SK-N-SH treated with all-trans-retinoic acid at 6 μM for 48 hours (cell line): ENCODE measurements around the gene POLR2E.
A peak's percentile ranks its signal among the peaks of the same experiment; 100 is the strongest.

Experiments
- ATAC-seq: fragments of 200-7000 bp; cut with Tn5 transposase; 3 replicates; pipeline ENCODE4 v1.9.1; 2020; ENCODE audit warnings: mild to moderate bottlenecking, moderate library complexity
- ARNTL ChIP-seq: fragments of 450-650 bp; formaldehyde crosslinking; IDR thresholded peaks from 2 replicates; pipeline ENCODE4 v1.5.0; 2020; ENCODE audit warnings: low read depth, mild to moderate bottlenecking, moderate library complexity, borderline replicate concordance
- BACH2 ChIP-seq: fragments of 250-450 bp; sonication (Bioruptor Pico); IDR thresholded peaks from 2 replicates; pipeline ENCODE4 v1.9.0; 2021; ENCODE audit warnings: mild to moderate bottlenecking, borderline replicate concordance
- CSDC2 ChIP-seq: fragments of 250-450 bp; sonication (Bioruptor Pico); IDR thresholded peaks from 2 replicates; pipeline ENCODE4 v1.5.0; 2020; ENCODE audit warnings: mild to moderate bottlenecking, moderate library complexity
- ESRRG ChIP-seq: fragments of 250-450 bp; sonication (Bioruptor Pico); IDR thresholded peaks from 2 replicates; pipeline ENCODE4 v1.6.1; 2021; ENCODE audit warnings: mild to moderate bottlenecking
- GLIS3 ChIP-seq: fragments of 250-450 bp; sonication (Bioruptor Pico); IDR thresholded peaks from 2 replicates; pipeline ENCODE4 v1.5.0; 2020; ENCODE audit warnings: mild to moderate bottlenecking, moderate library complexity
- ISL1 ChIP-seq: fragments of 250-450 bp; sonication (Bioruptor Pico); IDR thresholded peaks from 2 replicates; pipeline ENCODE4 v2.1.2; 2022; ENCODE audit warnings: mild to moderate bottlenecking, moderate library complexity
- OSR1 ChIP-seq: fragments of 250-450 bp; sonication (Bioruptor Pico); IDR thresholded peaks from 2 replicates; pipeline ENCODE4 v1.8.0; 2022; ENCODE audit warnings: moderate library complexity, mild to moderate bottlenecking, inconsistent platforms
- PPARA ChIP-seq: fragments of 250-450 bp; sonication (Bioruptor Pico); IDR thresholded peaks from 2 replicates; pipeline ENCODE4 v1.5.0; 2020; ENCODE audit warnings: mild to moderate bottlenecking, borderline replicate concordance
- SNAI2 ChIP-seq: fragments of 250-450 bp; sonication (Bioruptor Pico); IDR thresholded peaks from 2 replicates; pipeline ENCODE4 v1.5.0; 2020; ENCODE audit warnings: mild to moderate bottlenecking, moderate library complexity
- TCF4 ChIP-seq: fragments of 250-450 bp; sonication (Bioruptor Pico); IDR thresholded peaks from 2 replicates; pipeline ENCODE4 v1.8.0; 2021; ENCODE audit warnings: mild to moderate bottlenecking, moderate library complexity, borderline replicate concordance
- TOX ChIP-seq: fragments of 250-450 bp; sonication (Bioruptor Pico); IDR thresholded peaks from 2 replicates; pipeline ENCODE4 v1.8.0; 2021; ENCODE audit warnings: mild to moderate bottlenecking, moderate library complexity, borderline replicate concordance
- ZC3H10 ChIP-seq: fragments of 250-450 bp; sonication (Bioruptor Pico); IDR thresholded peaks from 2 replicates; pipeline ENCODE4 v1.5.1; 2021; ENCODE audit warnings: mild to moderate bottlenecking, moderate library complexity
- ZFP3 ChIP-seq: fragments of 250-450 bp; sonication (Bioruptor Pico); IDR thresholded peaks from 2 replicates; pipeline ENCODE4 v1.5.0; 2020; ENCODE audit warnings: mild to moderate bottlenecking, moderate library complexity
- ZFP30 ChIP-seq: fragments of 450-650 bp; formaldehyde crosslinking; IDR thresholded peaks from 2 replicates; pipeline ENCODE4 v1.5.0; 2022; ENCODE audit warnings: mild to moderate bottlenecking, moderate library complexity
- ZNF565 ChIP-seq: fragments of 450-650 bp; formaldehyde crosslinking; conservative IDR thresholded peaks from 2 replicates; pipeline ENCODE4 v1.5.0; 2020; ENCODE audit warnings: low read depth, mild to moderate bottlenecking, moderate library complexity
- ZNF70 ChIP-seq: fragments of 450-650 bp; formaldehyde crosslinking; IDR thresholded peaks from 2 replicates; pipeline ENCODE4 v1.5.0; 2020; ENCODE audit warnings: mild to moderate bottlenecking, moderate library complexity
- ZNF8 ChIP-seq: fragments of 450-650 bp; formaldehyde crosslinking; IDR thresholded peaks from 2 replicates; pipeline ENCODE4 v1.5.0; 2020; ENCODE audit warnings: mild to moderate bottlenecking, moderate library complexity
- TF ChIP-seq, protein P1 (sequence below): fragments of 250-450 bp; sonication (Bioruptor Pico); IDR thresholded peaks from 2 replicates; pipeline ENCODE4 v1.5.1; 2020; ENCODE audit warnings: low read depth, mild to moderate bottlenecking, moderate library complexity
- TF ChIP-seq, protein P2 (sequence below): fragments of 250-450 bp; sonication (Bioruptor Pico); IDR thresholded peaks from 2 replicates; pipeline ENCODE4 v1.8.0; 2020; ENCODE audit warnings: mild to moderate bottlenecking, moderate library complexity, borderline replicate concordance
- TF ChIP-seq, protein P3 (sequence below): fragments of 250-450 bp; sonication (Bioruptor Pico); IDR thresholded peaks from 2 replicates; pipeline ENCODE4 v1.8.0; 2021; ENCODE audit warnings: low read depth, mild to moderate bottlenecking, moderate library complexity, borderline replicate concordance
- TF ChIP-seq, protein P4 (sequence below): fragments of 250-450 bp; sonication (Bioruptor Pico); IDR thresholded peaks from 2 replicates; pipeline ENCODE4 v1.5.0; 2020; ENCODE audit warnings: mild to moderate bottlenecking, moderate library complexity

POLR2E gene

DNA sequence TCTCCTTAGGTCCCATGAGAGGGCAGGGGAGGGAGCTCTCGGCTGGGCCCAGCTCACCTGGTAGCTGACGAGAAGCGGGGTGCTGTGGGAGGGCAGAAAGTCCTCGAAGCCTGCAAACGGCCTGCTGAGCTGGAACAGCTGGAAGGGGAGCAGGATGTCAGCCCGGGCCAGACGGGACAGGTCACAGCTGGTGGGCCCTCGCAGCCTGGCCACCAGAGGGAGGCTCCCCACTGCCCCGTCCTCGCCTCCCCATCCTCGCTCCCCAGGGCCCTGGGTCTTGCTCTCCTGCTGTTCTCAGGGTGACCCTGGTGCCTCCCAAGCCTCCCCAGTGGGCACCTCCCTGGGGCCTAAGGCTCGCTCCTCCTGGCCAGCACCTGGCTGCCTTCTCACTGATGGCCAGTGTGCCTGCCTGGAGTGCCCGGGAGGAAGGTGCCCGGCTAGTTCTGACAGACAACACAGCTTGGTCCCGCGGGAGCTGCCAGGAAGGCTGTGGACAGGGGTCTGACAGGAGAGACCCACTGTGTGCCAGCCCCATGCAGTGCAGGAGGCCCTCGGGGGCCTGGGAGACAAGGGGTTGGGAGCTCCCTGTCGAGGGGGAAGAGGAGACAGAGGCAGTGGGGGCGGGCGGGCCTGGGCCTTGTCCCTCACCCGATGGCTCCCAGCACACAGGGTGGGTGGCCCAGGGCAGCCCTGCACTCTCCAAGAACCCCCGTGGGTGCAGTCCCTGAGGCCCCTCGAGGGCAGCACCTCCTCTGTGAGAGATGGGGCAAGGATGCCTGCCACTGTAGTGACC, 28.9 kb upstream of the POLR2E start:
- ATAC-seq, result no peak
- TF ChIP-seq ZC3H10, result no peak
- no peak for TF ChIP-seq CSDC2 (CRISPR knock-in tag)
- TF ChIP-seq TCF4 (CRISPR knock-in tag), result no peak
- TF ChIP-seq ESRRG (CRISPR knock-in tag), result no peak
- TF ChIP-seq ZFP3 (CRISPR knock-in tag), result no peak
- TF ChIP-seq PPARA (CRISPR knock-in tag), result no peak
- no peak for TF ChIP-seq ZNF70 (CRISPR knock-in tag)
- no peak for TF ChIP-seq ZFP30 (CRISPR knock-in tag)
- TF ChIP-seq, protein P1, sequence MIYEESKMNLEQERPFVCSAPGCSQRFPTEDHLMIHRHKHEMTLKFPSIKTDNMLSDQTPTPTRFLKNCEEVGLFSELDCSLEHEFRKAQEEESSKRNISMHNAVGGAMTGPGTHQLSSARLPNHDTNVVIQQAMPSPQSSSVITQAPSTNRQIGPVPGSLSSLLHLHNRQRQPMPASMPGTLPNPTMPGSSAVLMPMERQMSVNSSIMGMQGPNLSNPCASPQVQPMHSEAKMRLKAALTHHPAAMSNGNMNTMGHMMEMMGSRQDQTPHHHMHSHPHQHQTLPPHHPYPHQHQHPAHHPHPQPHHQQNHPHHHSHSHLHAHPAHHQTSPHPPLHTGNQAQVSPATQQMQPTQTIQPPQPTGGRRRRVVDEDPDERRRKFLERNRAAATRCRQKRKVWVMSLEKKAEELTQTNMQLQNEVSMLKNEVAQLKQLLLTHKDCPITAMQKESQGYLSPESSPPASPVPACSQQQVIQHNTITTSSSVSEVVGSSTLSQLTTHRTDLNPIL, result no peak
- TF ChIP-seq, protein P2, sequence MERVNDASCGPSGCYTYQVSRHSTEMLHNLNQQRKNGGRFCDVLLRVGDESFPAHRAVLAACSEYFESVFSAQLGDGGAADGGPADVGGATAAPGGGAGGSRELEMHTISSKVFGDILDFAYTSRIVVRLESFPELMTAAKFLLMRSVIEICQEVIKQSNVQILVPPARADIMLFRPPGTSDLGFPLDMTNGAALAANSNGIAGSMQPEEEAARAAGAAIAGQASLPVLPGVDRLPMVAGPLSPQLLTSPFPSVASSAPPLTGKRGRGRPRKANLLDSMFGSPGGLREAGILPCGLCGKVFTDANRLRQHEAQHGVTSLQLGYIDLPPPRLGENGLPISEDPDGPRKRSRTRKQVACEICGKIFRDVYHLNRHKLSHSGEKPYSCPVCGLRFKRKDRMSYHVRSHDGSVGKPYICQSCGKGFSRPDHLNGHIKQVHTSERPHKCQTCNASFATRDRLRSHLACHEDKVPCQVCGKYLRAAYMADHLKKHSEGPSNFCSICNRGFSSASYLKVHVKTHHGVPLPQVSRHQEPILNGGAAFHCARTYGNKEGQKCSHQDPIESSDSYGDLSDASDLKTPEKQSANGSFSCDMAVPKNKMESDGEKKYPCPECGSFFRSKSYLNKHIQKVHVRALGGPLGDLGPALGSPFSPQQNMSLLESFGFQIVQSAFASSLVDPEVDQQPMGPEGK (CRISPR knock-in tag), result no peak
- no peak for TF ChIP-seq GLIS3 (CRISPR knock-in tag)
- TF ChIP-seq SNAI2 (CRISPR knock-in tag), result no peak

DNA sequence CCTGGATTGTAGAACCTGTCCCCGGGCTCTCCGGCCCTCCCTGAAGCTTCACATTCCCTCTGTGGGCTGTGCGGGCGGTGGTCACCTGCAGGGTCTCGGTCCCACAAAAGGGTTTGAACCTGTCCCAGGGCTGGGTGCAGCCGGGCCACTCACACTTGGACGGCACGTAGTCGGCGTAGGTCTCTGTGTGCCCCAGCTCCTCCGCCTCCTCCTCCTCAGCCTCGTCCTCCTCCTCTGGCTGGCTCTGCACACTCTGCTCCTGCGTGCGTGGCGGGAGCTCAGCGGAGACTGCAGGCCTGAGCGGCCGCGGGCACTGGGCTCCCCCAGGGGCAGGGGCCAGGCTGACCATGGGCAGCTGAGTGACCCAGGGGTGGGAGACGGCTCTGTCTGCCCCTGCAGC, 28.2 kb upstream of the POLR2E start:
- TF ChIP-seq SNAI2 (CRISPR knock-in tag) (no peak), ZNF8 (no peak), CSDC2 (CRISPR knock-in tag) (no peak)
- no peak for ATAC-seq

DNA sequence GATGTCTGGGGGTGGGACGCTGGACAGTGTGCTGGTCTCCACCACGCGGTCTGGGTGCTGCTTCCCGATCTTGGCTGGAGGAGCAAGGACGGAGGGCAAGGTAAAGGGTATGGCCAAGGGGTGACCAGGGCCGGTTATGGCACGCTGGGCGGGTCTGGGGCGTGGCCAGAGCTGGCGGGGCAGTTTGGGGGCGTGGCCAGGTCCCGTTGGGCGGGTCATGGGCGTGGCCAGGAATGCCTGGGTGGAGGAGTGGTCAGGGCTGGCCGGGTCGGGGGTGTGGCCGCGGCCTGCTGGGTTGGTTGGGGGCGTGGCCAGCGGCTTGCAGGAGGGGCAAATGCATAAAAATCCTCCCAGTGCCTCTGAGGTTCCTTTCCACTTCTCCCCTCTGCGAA, 27.8 kb upstream of the POLR2E start:
- ATAC-seq, result peak; percentile 75
- TF ChIP-seq, protein P3, sequence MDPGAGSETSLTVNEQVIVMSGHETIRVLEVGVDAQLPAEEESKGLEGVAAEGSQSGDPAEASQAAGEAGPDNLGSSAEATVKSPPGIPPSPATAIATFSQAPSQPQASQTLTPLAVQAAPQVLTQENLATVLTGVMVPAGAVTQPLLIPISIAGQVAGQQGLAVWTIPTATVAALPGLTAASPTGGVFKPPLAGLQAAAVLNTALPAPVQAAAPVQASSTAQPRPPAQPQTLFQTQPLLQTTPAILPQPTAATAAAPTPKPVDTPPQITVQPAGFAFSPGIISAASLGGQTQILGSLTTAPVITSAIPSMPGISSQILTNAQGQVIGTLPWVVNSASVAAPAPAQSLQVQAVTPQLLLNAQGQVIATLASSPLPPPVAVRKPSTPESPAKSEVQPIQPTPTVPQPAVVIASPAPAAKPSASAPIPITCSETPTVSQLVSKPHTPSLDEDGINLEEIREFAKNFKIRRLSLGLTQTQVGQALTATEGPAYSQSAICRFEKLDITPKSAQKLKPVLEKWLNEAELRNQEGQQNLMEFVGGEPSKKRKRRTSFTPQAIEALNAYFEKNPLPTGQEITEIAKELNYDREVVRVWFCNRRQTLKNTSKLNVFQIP (CRISPR knock-in tag), result no peak
- TF ChIP-seq OSR1 (CRISPR knock-in tag), result no peak
- no peak for TF ChIP-seq SNAI2 (CRISPR knock-in tag)
- TF ChIP-seq, protein P4, sequence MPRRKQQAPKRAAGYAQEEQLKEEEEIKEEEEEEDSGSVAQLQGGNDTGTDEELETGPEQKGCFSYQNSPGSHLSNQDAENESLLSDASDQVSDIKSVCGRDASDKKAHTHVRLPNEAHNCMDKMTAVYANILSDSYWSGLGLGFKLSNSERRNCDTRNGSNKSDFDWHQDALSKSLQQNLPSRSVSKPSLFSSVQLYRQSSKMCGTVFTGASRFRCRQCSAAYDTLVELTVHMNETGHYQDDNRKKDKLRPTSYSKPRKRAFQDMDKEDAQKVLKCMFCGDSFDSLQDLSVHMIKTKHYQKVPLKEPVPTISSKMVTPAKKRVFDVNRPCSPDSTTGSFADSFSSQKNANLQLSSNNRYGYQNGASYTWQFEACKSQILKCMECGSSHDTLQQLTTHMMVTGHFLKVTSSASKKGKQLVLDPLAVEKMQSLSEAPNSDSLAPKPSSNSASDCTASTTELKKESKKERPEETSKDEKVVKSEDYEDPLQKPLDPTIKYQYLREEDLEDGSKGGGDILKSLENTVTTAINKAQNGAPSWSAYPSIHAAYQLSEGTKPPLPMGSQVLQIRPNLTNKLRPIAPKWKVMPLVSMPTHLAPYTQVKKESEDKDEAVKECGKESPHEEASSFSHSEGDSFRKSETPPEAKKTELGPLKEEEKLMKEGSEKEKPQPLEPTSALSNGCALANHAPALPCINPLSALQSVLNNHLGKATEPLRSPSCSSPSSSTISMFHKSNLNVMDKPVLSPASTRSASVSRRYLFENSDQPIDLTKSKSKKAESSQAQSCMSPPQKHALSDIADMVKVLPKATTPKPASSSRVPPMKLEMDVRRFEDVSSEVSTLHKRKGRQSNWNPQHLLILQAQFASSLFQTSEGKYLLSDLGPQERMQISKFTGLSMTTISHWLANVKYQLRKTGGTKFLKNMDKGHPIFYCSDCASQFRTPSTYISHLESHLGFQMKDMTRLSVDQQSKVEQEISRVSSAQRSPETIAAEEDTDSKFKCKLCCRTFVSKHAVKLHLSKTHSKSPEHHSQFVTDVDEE (CRISPR knock-in tag), result no peak
- TF ChIP-seq PPARA (CRISPR knock-in tag), result no peak

DNA sequence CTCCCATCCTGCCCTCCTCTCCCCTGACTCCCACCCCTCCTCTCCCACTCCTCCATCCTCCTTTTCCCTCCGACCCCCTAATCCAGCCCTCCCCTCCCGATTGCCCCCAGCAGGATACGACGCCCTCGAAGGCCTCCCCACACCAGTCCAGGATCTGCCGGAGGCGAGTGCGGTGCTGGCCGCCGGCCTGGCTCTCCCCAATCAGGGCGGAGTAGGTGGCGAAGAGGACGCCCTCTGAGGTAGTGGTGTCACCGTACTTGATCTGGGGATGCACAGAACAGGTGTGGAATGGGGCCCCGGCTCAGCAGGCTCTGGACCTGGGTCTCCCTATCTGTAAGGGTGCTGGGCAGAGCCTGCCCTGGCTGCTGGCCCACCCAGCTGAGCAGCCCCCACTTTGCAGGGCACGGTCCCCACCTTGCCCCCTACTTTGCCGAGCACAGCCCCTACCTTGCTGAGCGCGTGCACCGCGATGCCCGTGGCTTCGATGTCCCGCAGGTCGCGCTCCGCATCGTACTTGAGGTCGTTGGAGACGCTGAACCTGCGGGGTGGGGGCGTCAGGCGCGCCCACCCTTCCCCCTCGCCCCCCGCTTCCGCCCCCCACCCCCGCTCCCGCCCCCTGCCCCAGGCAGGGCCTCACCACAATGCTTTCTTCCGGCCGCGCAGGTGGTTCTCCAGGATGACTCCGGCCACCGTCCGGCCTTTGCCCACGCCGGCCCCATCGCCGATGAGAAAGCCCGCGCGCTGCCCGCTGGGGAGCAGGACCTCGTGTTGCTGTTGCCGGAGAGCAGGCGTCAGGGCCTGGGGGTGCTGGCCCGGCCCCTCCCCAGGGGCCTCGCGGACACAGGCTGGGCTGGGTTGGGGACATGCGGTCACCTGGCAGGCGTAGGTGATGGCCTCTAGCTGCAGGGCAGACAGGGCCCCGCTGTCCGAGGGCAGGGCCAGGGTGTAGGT, 27.1 kb upstream of the POLR2E start:
- ATAC-seq, result no peak
- TF ChIP-seq BACH2 (CRISPR knock-in tag) (no peak), TCF4 (CRISPR knock-in tag) (no peak), ZC3H10 (no peak), ZNF70 (CRISPR knock-in tag) (no peak), ARNTL (CRISPR knock-in tag) (no peak), TOX (CRISPR knock-in tag) (no peak), ZFP3 (CRISPR knock-in tag) (no peak), ESRRG (CRISPR knock-in tag) (no peak), SNAI2 (CRISPR knock-in tag) (no peak), OSR1 (CRISPR knock-in tag) (no peak), ISL1 (CRISPR knock-in tag) (no peak), ZNF8 (no peak), ZFP30 (CRISPR knock-in tag) (no peak), PPARA (CRISPR knock-in tag) (no peak), ZNF565 (CRISPR knock-in tag) (no peak), CSDC2 (CRISPR knock-in tag) (no peak)
- TF ChIP-seq, protein P1, result no peak
